DMS114 treated with DMSO at 0.1 percent for 48 hours (cell line): ENCODE results near the gene UNK.
A peak's percentile ranks its signal among the peaks of the same experiment; 100 is the strongest.

Experiments used
- DNase-seq: peaks from one replicate; lab custom pipeline; 2025; ENCODE audit not compliant: unreplicated experiment; lab: John Stamatoyannopoulos, UW

Gene UNK

DNA sequence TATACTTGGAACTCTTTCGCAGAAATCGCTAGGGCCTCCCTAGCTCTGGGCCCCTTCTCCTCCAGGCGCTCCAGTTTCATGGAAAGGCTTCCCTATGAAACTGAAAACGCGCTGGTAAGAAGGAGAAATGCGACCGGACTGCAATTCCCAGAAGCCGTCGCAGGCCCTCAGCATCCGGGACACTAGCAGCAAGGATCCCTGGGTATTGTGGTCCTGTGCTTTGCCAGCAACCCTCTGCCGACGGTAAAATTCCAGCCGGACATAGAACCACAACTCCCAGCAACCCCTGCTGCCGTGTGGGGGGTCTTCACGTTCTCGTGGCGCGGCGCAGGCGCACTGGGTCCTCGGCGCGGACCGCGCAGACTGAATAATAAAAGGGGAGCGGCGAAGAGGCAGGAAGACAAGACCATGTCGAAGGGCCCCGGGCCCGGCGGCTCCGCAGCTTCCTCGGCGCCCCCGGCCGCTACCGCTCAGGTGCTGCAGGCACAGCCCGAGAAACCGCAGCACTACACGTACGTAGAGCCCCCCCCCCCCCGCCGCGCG is at the start of gene UNK:
TSS of gene UNK (plus strand) at position 334 of the 543 bp plus-strand sequence. CDS start at position 409, 75 bp downstream.
- DNase-seq: peak; percentile 96

DNA sequence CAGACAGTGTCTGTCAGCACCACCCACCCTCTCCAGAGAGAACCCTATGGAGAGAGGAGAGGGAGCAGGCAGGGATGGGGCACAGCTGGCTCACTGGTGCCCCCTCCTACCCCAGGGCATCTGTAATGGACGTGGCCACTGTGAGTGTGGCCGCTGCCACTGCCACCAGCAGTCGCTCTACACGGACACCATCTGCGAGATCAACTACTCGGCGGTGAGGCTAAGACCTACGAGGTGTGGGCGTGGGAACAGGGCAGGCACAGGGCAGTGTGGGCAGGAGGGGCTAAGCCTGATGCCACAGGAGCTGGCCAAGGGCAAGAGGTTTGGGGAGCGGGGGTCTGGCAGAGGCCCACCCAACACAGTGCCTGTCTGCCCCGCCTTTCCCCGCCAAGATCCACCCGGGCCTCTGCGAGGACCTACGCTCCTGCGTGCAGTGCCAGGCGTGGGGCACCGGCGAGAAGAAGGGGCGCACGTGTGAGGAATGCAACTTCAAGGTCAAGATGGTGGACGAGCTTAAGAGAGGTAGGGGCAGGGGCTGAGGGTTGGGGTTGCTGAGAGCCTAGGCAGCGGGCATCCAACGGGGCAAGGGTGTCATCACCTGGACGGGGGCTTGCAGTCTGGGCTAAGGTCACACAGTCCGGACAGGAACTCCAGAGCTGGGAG is 48.3 kb upstream of the UNK start:
- no peak for DNase-seq

DNA sequence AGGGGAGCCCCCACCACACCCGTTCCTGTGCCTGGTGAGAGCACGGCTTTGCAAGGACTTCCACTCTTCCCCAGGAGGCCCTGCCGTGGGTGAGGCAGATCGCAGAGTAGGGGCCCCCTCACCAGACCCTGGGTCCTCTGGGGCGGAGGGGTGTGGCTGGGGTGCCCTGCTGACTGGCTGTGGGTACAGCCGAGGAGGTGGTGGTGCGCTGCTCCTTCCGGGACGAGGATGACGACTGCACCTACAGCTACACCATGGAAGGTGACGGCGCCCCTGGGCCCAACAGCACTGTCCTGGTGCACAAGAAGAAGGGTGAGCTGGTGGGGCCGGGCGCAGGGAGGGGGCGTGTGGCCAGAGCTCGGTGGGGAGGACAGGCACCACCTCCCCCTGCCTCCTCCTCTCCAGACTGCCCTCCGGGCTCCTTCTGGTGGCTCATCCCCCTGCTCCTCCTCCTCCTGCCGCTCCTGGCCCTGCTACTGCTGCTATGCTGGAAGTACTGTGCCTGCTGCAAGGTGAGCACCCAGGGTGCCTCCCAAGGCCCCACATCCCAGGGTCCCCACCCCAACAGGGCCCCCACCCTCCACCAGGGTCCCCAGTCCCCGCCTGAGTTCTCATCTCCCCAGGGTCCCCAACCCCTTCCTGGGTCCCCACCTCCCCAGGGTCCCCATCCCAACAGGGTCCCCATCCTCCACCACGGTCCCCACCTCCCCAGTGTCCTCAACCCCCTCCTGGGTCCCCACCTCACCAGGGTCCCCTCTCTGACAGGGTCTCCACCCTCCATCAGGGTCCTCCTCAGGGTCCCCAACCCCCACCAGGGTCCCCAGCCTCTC is 47.3 kb upstream of the UNK start:
- no peak for DNase-seq

DNA sequence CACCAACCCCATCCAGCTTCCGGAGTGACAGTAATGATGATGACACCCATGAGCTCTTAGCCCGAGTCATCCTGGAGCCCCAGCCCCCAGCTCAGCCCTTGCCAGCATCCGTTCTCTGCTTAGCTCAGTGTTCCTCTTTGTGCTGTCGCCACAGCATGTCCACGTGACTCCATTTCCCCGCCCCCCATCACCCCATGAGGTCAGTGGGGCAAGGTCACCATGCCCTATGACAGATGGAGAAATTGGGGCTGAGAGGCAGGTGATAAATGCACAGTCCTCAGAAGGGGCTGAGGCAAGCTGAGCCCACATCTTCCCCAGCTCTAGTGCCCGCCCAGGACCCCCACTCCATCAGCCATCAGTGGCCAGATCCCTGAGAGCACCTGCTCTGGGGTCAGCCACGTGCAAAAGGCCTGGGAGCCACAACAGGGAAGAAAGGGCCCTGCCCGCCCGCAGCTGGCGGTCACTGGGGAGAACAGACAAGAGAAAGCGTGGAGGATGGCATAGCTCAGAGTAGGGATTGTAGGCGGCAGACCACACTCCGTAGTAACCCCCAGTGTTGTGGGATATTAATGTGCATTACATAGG is 46.3 kb upstream of the UNK start:
- no peak for DNase-seq

GRCh38 chr17:75739174-75739573 is 45.4 kb upstream of the UNK start:
- DNase-seq: no peak

GRCh38 chr17:75739801-75740200 is 44.8 kb upstream of the UNK start:
- DNase-seq: no peak

DNA sequence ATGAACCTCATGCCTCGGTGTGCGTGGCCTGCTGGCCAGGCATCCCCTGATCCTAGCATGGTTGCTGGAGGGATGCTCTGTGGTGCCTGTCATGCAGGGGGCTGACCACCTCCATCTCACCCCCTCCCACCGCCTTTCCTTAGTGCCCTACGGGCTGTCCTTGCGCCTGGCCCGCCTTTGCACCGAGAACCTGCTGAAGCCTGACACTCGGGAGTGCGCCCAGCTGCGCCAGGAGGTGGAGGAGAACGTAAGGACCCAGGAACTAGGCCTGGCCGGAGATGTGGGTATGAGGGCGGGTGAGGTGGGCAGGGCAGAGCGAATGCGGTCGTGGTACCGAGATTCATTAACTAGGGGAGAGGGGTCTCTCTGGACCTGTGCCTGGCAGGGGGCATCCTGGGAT is 44.4 kb upstream of the UNK start:
- DNase-seq: no peak

- no peak for DNase-seq
Measured at GRCh38 chr17:75740631-75741077, 44.0 kb upstream of the UNK start.

DNA sequence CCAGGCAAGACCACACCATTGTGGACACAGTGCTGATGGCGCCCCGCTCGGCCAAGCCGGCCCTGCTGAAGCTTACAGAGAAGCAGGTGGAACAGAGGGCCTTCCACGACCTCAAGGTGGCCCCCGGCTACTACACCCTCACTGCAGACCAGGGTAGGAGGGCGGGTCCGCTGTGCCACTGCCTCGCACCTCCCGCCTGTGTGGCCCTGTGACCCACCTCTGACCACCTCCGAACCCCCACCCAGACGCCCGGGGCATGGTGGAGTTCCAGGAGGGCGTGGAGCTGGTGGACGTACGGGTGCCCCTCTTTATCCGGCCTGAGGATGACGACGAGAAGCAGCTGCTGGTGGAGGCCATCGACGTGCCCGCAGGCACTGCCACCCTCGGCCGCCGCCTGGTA is 42.3 kb upstream of the UNK start:
- no peak for DNase-seq

DNA sequence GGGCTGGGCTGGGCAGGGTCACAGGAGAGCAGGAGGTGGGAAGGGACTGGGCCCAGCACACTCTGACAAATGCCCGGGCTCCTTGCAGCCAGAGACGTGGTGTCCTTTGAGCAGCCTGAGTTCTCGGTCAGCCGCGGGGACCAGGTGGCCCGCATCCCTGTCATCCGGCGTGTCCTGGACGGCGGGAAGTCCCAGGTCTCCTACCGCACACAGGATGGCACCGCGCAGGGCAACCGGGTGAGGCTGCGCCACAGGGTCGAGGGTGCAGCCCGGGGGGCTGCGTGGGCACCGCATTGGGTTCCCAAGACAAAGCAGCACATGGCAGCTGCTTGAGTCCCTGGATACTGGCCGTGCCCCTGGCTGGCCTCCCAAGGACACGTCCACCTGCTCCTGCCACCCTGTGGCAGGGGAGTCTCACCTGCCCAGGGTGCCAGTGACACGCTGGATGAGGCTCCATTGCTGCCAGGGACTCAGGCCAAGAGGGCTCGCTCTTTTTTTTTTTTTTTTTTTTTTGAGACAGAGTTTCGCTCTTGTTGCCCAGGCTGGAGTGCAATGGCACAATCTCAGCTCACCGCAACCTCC is 40.9 kb upstream of the UNK start:
- no peak for DNase-seq

GRCh38 chr17:75748706-75749105 is 35.9 kb upstream of the UNK start:
- no peak for DNase-seq

- peak; percentile 40 for DNase-seq
Measured at GRCh38 chr17:75749545-75750389, 34.8 kb upstream of the UNK start.

GRCh38 chr17:75750661-75751423 is 33.8 kb upstream of the UNK start:
- no peak for DNase-seq

- no peak for DNase-seq
Measured at GRCh38 chr17:75751676-75752404, 32.8 kb upstream of the UNK start.

GRCh38 chr17:75752405-75752709 is 32.2 kb upstream of the UNK start:
- no peak for DNase-seq

DNA sequence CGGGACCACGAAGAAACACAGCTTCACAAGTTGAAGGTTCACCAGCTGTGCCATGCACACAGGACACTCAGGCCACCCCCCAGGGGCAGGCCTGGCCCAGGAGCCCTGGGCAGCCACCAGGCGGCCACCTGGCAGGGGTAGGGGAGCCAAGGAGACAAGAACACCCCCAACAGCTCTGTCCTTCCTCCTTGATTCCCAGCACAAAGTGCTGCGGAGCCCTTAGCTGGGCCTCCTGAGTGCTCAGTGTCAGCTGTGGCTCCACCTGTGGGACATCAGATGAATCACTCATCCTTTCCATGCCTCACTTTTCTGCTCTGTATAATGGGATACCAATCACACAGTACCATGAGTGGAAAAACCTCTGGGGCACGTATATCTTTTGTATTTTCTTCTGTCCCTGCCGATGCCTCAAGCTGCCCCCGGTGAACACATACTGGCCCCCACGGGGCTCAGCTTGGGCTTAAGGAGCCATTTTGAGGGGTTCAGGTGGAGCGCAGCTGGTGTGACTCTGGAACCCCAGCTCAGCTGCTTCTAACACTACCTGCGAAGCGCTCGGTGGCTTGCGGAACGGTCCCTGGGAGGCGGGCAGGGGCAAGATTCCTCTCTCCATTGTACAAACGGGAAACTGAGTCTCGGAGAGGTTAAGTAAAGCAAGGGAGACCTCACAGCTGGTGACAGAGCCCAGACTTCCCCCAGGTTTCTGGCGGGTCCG is 31.6 kb upstream of the UNK start:
- DNase-seq: no peak

- no peak for DNase-seq
Measured at GRCh38 chr17:75753514-75754377, 30.9 kb upstream of the UNK start.
